Keratinocyte (primary cell): ENCODE results near the gene ITGB1BP1.

Source experiments
- EZH2 ChIP-seq: IDR thresholded peaks from one replicate; pipeline ENCODE4 v1.6.1; 2012; ENCODE audit warnings: inconsistent platforms, mild to moderate bottlenecking, low read length, moderate library complexity
- TF ChIP-seq, protein P1 (sequence below), 3 experiments: IDR thresholded peaks in 1 of 3; conservative IDR thresholded peaks in 1 of 3; optimal IDR thresholded peaks in 1 of 3; 2 replicates in 2 of 3; 3 replicates in 1 of 3; pipeline versions ENCODE3 to v1.5.1; 2011; ENCODE audit warnings: low read length in 3 of 3, mild to moderate bottlenecking in 3 of 3, moderate library complexity in 2 of 3, control low read depth in 1 of 3, inconsistent platforms in 1 of 3; ENCODE audit not compliant: insufficient read depth in 2 of 3; ENCODE audit errors: extremely low read depth in 1 of 3

DNA sequence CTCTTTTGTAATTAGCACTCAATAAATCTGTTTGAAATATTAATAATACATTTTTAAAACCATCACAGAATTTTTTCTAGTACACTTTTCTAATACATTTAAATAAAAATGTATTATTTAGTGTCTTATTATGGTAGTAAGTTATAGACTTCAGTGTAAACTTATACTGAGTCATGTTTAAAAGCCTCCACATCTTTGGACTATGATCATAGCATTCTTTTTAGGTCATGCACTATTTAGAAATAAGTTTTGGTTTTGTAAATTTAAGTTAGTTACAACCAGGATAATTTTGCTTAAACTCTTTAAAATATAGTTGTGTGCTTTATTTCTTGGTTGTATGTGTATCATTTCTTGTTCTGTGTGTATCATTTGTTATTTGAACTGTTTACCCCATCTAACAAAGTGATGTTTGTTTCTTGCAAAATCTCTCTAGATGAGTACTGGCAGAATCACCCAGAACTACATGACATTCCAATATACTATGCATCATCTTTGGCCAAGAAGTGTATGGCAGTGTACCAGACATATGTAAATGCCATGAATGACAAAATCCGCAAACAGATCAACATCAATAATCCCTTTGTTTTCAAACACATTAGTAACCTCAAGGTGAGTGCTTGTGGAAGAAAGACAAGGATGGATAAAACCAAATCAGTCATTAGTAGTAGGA, 16.9 kb upstream of the ITGB1BP1 start:
- TF ChIP-seq, protein P1, sequence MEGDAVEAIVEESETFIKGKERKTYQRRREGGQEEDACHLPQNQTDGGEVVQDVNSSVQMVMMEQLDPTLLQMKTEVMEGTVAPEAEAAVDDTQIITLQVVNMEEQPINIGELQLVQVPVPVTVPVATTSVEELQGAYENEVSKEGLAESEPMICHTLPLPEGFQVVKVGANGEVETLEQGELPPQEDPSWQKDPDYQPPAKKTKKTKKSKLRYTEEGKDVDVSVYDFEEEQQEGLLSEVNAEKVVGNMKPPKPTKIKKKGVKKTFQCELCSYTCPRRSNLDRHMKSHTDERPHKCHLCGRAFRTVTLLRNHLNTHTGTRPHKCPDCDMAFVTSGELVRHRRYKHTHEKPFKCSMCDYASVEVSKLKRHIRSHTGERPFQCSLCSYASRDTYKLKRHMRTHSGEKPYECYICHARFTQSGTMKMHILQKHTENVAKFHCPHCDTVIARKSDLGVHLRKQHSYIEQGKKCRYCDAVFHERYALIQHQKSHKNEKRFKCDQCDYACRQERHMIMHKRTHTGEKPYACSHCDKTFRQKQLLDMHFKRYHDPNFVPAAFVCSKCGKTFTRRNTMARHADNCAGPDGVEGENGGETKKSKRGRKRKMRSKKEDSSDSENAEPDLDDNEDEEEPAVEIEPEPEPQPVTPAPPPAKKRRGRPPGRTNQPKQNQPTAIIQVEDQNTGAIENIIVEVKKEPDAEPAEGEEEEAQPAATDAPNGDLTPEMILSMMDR (optimal IDR thresholded peaks at IDR 0.05 in 1 of 3, IDR thresholded peaks at IDR 0.05 in 1 of 3, conservative IDR thresholded peaks at IDR 0.05 in 1 of 3; ENCODE audit: extremely low read depth in 1 of 3, insufficient read depth in 2 of 3, low read length in 3 of 3), result no peak
- TF ChIP-seq EZH2, result no peak
